ENCODE measurements around the gene PACS2. TPM values are rescaled to one million over a fixed set of nuclear protein-coding genes. Genes with fewer than 3 reads are reported as not detected.
A peak's percentile ranks its signal among the peaks of the same experiment; 100 is the strongest.

Gene PACS2
- total RNA-seq, 2 donors from 2014 or later, result 80.4 to 125 TPM

GRCh38 chr14:105312973-105313372 lies 1.6 kb upstream of the PACS2 start:
- TF ChIP-seq, protein P1, sequence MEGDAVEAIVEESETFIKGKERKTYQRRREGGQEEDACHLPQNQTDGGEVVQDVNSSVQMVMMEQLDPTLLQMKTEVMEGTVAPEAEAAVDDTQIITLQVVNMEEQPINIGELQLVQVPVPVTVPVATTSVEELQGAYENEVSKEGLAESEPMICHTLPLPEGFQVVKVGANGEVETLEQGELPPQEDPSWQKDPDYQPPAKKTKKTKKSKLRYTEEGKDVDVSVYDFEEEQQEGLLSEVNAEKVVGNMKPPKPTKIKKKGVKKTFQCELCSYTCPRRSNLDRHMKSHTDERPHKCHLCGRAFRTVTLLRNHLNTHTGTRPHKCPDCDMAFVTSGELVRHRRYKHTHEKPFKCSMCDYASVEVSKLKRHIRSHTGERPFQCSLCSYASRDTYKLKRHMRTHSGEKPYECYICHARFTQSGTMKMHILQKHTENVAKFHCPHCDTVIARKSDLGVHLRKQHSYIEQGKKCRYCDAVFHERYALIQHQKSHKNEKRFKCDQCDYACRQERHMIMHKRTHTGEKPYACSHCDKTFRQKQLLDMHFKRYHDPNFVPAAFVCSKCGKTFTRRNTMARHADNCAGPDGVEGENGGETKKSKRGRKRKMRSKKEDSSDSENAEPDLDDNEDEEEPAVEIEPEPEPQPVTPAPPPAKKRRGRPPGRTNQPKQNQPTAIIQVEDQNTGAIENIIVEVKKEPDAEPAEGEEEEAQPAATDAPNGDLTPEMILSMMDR (IDR thresholded peaks at IDR 0.05), result no peak
- no peaks in the 10 kb centered on the region for H3K9me3 ChIP-seq
- peak overlapping the region in 1 of 2 donors; percentile 95 for H3K27ac ChIP-seq
- ATAC-seq (ENCODE audit: insufficient number of reproducible peaks, low FRiP score, low read depth), result no peak
- no peaks in the 10 kb centered on the region for H3K27me3 ChIP-seq (replicated peaks; ENCODE audit: insufficient read depth)
- peaks cover 22 to 38% of the 10 kb centered on the region in 2 donors for H3K4me1 ChIP-seq (ENCODE audit: control insufficient read depth in 1 of 2, low read depth in 2 of 2)
- DNase-seq (ENCODE audit: low spot score), result no peak
- no peaks in the 10 kb centered on the region for H3K36me3 ChIP-seq
- no peak overlapping the region for H3K4me3 ChIP-seq

DNA sequence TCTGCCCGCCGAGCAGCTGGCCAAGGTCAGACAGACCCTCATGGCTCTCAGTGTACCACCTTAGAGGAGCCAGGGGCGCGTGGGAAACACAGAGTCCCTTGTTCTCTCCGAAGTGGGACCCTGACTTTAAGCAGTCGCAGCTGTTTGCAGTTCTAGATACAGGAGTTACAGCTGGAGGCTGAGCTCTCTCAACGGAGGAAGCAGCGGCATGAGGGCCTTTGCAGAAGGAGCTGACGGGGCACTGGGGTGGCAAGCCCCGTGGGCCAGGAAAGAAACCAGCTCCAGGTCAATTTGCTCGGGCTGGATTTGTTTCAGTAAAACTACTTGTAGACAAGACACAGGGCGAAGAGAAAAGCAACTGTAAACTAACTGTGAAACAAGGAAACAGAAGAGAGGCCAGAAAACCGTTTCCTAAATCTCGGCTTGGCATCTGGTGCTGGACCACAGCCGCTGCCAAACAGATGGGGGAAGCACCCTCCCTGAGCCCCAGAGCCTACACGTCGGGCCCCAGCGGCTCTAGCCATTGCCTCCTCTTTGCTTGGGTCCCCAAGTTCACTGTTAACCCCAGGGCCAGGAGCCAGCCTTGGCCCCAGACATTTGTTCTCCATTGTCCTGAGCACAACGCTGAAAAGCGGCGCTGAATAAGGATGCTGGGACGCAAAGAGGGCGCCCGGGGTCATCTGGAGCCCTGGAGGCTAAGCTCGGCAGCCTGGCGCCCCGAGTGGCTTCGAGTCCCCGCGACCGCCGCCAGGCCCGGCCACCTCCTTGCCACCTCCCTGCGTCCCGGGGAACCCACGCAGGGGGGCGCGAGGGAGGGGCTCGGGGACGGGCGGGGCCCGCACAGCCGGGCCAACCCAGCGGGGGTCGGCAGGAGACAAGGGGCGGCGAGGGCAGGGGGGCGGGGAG lies 914 bp upstream of the PACS2 start:
- TF ChIP-seq, protein P1 (IDR thresholded peaks at IDR 0.05), result no peak
- no peak for DNase-seq (ENCODE audit: low spot score)
- Histone ChIP-seq H3K27ac (peak overlapping the region; percentile 62 to 95), H3K36me3 (no peaks in the 10 kb centered on the region), H3K9me3 (no peaks in the 10 kb centered on the region), H3K27me3 (replicated peaks; ENCODE audit: insufficient read depth) (no peaks in the 10 kb centered on the region), H3K4me3 (peak overlapping the region; percentile 97), H3K4me1 (ENCODE audit: control insufficient read depth in 1 of 2, low read depth in 2 of 2) (peaks cover 22 to 39% of the 10 kb centered on the region in 2 donors)
- no peak for ATAC-seq (ENCODE audit: insufficient number of reproducible peaks, low FRiP score, low read depth)

GRCh38 chr14:105315211-105315721 lies 718 bp downstream of the PACS2 start:
- Histone ChIP-seq H3K4me1 (ENCODE audit: control insufficient read depth in 1 of 2, low read depth in 2 of 2) (peaks cover 22 to 39% of the 10 kb centered on the region in 2 donors), H3K4me3 (peak overlapping the region; percentile 94), H3K27ac (peak overlapping the region in 1 of 2 donors; percentile 40), H3K36me3 (no peaks in the 10 kb centered on the region), H3K9me3 (no peaks in the 10 kb centered on the region), H3K27me3 (replicated peaks; ENCODE audit: insufficient read depth) (no peaks in the 10 kb centered on the region)
- TF ChIP-seq, protein P1 (IDR thresholded peaks at IDR 0.05), result no peak
- DNase-seq (ENCODE audit: low spot score), result no peak
- no peak for ATAC-seq (ENCODE audit: insufficient number of reproducible peaks, low FRiP score, low read depth)

DNA sequence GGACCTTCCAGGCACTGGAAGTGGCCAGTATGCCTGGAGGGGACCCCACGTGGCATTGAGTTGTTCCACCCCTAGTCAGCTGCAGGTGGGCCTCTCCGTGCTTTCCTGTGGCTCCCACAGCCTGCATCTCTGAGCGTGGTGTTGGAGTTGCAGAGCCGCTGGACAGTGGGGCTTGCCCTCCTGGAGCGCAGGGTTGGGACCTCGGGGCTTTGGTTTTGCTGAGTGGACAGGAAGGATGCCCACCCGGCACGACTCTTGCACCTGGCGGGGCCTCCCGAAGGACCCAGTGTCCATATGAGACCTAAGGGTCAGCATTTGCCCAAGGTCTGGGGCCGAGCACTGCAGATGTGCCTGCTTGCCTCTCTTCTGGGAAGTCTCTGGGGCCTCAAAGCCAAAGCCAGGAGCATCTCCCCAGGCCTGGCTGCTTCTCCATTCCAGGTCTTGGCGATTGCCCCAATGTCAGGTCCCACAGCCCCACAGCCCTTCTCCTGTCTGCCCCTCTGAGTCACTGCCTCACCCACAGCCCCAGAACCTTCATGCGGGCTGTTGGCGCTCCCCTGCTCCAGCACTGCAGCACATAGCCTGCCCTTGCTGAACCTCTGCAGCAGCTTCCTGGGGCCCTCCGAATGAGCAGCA lies 1.5 kb downstream of the PACS2 start:
- TF ChIP-seq, protein P1 (IDR thresholded peaks at IDR 0.05), result no peak
- Histone ChIP-seq H3K4me1 (ENCODE audit: control insufficient read depth in 1 of 2, low read depth in 2 of 2) (peaks cover 22 to 39% of the 10 kb centered on the region in 2 donors), H3K4me3 (peak overlapping the region; percentile 94), H3K36me3 (no peaks in the 10 kb centered on the region), H3K9me3 (no peaks in the 10 kb centered on the region), H3K27ac (peak overlapping the region in 1 of 2 donors; percentile 40), H3K27me3 (replicated peaks; ENCODE audit: insufficient read depth) (no peaks in the 10 kb centered on the region)
- no peak for ATAC-seq (ENCODE audit: insufficient number of reproducible peaks, low FRiP score, low read depth)
- no peak for DNase-seq (ENCODE audit: low spot score)

DNA sequence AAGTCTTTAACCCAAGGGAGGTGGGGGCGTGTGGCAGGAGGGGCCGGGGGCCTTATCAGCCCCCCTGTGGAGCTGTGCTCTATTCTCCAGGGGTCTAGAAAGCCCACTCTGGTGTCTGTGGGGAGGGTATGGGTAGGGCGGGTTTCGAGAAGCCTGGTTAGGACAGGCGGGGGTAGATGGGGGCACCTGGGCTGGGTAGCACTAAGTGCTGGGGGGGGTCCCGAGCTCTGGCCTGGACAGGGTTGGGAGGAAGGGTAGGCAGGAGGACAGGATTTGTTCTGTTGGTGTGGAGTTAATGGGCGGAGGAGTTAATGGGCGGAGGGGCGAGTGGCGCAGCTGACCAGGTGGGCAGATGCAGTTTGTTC lies 2.0 kb downstream of the PACS2 start:
- H3K4me3 ChIP-seq, result peak overlapping the region; percentile 94
- no peak for ATAC-seq (ENCODE audit: insufficient number of reproducible peaks, low FRiP score, low read depth)
- H3K27ac ChIP-seq, result peak overlapping the region in 1 of 2 donors; percentile 21
- TF ChIP-seq, protein P1 (IDR thresholded peaks at IDR 0.05), result no peak
- peaks cover 22 to 39% of the 10 kb centered on the region in 2 donors for H3K4me1 ChIP-seq (ENCODE audit: control insufficient read depth in 1 of 2, low read depth in 2 of 2)
- no peak for DNase-seq (ENCODE audit: low spot score)
- H3K27me3 ChIP-seq (replicated peaks; ENCODE audit: insufficient read depth), result no peaks in the 10 kb centered on the region
- no peaks in the 10 kb centered on the region for H3K36me3 ChIP-seq
- H3K9me3 ChIP-seq, result no peaks in the 10 kb centered on the region

Data from thoracic aorta (tissue), 2 donors.